CD14-positive monocyte (primary cell): ENCODE results near the gene CD81. TPM values are rescaled to one million over a fixed set of nuclear protein-coding genes. Genes with fewer than 3 reads are reported as not detected.

Experiments used
- DNase-seq, 3 donors: peaks; one replicate each; pipeline ENCODE4 v3.0.0-alpha.2; 2011 to 2022
- H2AFZ ChIP-seq: 2 replicates; pipeline ENCODE4 v1.6.0; 2012; ENCODE audit warnings: mild to moderate bottlenecking, low read depth, low read length, inconsistent platforms; ENCODE audit not compliant: insufficient read depth, poor library complexity, severe bottlenecking
- H3K27ac ChIP-seq, 2 donors: 1 replicate in 1 of 2; 2 replicates in 1 of 2; pipeline ENCODE4 v1.5.1; 2012 to 2013; ENCODE audit warnings: low read length in 2 of 2, control low read depth in 1 of 2, inconsistent platforms in 1 of 2, low read depth in 1 of 2, mild to moderate bottlenecking in 1 of 2
- H3K27me3 ChIP-seq, 2 donors: one replicate each; pipeline versions ENCODE4 v1.6.0 to v1.6.1; 2011 to 2013; ENCODE audit warnings: low read length in 2 of 2; ENCODE audit not compliant: control insufficient read depth in 2 of 2, insufficient read depth in 2 of 2
- H3K36me3 ChIP-seq, 2 donors: replicated peaks in 1 of 2; 1 replicate in 1 of 2; 2 replicates in 1 of 2; pipeline versions ENCODE4 v1.5.1 to v1.6.1; 2012 to 2013; ENCODE audit warnings: low read length in 2 of 2, control low read depth in 1 of 2, inconsistent platforms in 1 of 2, mild to moderate bottlenecking in 1 of 2; ENCODE audit not compliant: insufficient read depth in 2 of 2, control insufficient read depth in 1 of 2
- H3K4me1 ChIP-seq, 2 donors: 1 replicate in 1 of 2; 2 replicates in 1 of 2; pipeline versions ENCODE4 v1.5.1 to v1.6.1; 2012 to 2013; ENCODE audit warnings: low read length in 2 of 2, control low read depth in 1 of 2, inconsistent platforms in 1 of 2, mild to moderate bottlenecking in 1 of 2, moderate library complexity in 1 of 2; ENCODE audit not compliant: insufficient read depth in 2 of 2, control insufficient read depth in 1 of 2
- H3K4me2 ChIP-seq: replicated peaks from 2 replicates; pipeline ENCODE3; 2012; ENCODE audit warnings: low read length, moderate library complexity, mild to moderate bottlenecking; ENCODE audit not compliant: poor library complexity, severe bottlenecking; ENCODE audit errors: extremely low read depth
- H3K4me3 ChIP-seq, 3 experiments: fragments of 200-600 bp in 1 of 3; sonication (generic) in 1 of 3; replicated peaks in 1 of 3; 1 replicate in 2 of 3; 2 replicates in 1 of 3; pipeline ENCODE4 v1.5.1; 2011 to 2013; ENCODE audit warnings: low read length in 3 of 3, mild to moderate bottlenecking in 3 of 3, control low read depth in 2 of 3, low read depth in 2 of 3, inconsistent platforms in 1 of 3, moderate library complexity in 1 of 3
- H3K79me2 ChIP-seq: 2 replicates; pipeline ENCODE4 v1.6.0; 2012; ENCODE audit warnings: mild to moderate bottlenecking, control low read depth, inconsistent platforms, low read length, moderate library complexity; ENCODE audit not compliant: insufficient read depth
- H3K9ac ChIP-seq: 2 replicates; pipeline ENCODE4 v1.6.0; 2017; ENCODE audit warnings: low read length, mild to moderate bottlenecking; ENCODE audit not compliant: insufficient read depth, poor library complexity, severe bottlenecking
- H3K9me3 ChIP-seq, 2 donors: replicated peaks in 1 of 2; 1 replicate in 1 of 2; 2 replicates in 1 of 2; pipeline versions ENCODE4 v1.5.1 to v1.6.1; 2012 to 2013; ENCODE audit warnings: low read length in 2 of 2, control low read depth in 1 of 2; ENCODE audit not compliant: control insufficient read depth in 1 of 2, insufficient read depth in 1 of 2
- H4K20me1 ChIP-seq: 2 replicates; pipeline ENCODE4 v1.6.0; 2012; ENCODE audit warnings: mild to moderate bottlenecking, low read length, control low read depth, moderate library complexity; ENCODE audit not compliant: insufficient read depth
- H3K27ac Mint-ChIP-seq, 7 donors: one replicate each; pipeline ENCODE4 v1.8.0; 2020; ENCODE audit warnings: mild to moderate bottlenecking in 7 of 7, mixed read lengths in 7 of 7, moderate library complexity in 6 of 7, inconsistent platforms in 2 of 7
- H3K27me3 Mint-ChIP-seq, 3 donors: one replicate each; pipeline ENCODE4 v1.8.0; 2021 to 2022; ENCODE audit warnings: low read depth in 3 of 3, mild to moderate bottlenecking in 3 of 3, mixed read lengths in 3 of 3, moderate library complexity in 3 of 3, inconsistent platforms in 1 of 3
- H3K36me3 Mint-ChIP-seq, 2 donors: one replicate each; pipeline ENCODE4 v1.8.0; 2020; ENCODE audit warnings: mixed read lengths in 2 of 2, inconsistent platforms in 1 of 2, mild to moderate bottlenecking in 1 of 2
- H3K4me1 Mint-ChIP-seq: one replicate; pipeline ENCODE4 v1.8.0; 2020; ENCODE audit warnings: mild to moderate bottlenecking, mixed read lengths
- H3K4me3 Mint-ChIP-seq, 2 donors: one replicate each; pipeline ENCODE4 v1.8.0; 2020; ENCODE audit warnings: mild to moderate bottlenecking in 2 of 2, mixed read lengths in 2 of 2, moderate library complexity in 1 of 2
- H3K9me3 Mint-ChIP-seq, 7 donors: one replicate each; pipeline ENCODE4 v1.8.0; 2020 to 2022; ENCODE audit warnings: mixed read lengths in 7 of 7, mild to moderate bottlenecking in 6 of 7, moderate library complexity in 6 of 7, inconsistent platforms in 2 of 7
- WGBS: methylation state at CpG from one replicate; pipeline ENCODE4 v1.1.5; 2013; ENCODE audit warnings: missing lambda C conversion rate; ENCODE audit not compliant: insufficient coverage; 5-methylcytosine and 5-hydroxymethylcytosine counted together
- intact Hi-C, 2 donors: fragments of 100-400 bp; cut with micrococcal nuclease; formaldehyde crosslinking; loops; one replicate each; pipeline versions ENCODE4 v1.15.0 to v1.15.1; 2023
- polyA plus RNA-seq, 3 donors: library from polyadenylated mRNA; depleted of rRNA in 1 of 3; unstranded in 2 of 3; stranded (reverse) in 1 of 3; fragments of 300-500 nt in 2 of 3; fragments of >200 nt in 1 of 3; fragmentation: Illumina TruSeq in 2 of 3; gene quantifications; 1 replicate in 2 of 3; 2 replicates in 1 of 3; pipeline ENCODE4 v1.2.3, GENCODE V29; 2012 to 2021
- TF ChIP-seq, protein P1 (sequence below): fragments of 200-600 bp; IDR thresholded peaks from one replicate; pipeline ENCODE4 v1.8.0; 2022; ENCODE audit warnings: antibody characterized with exemption, mild to moderate bottlenecking

Gene CD81
- polyA plus RNA-seq, 3 donors: 3.2 to 74.9 (median 12.3) TPM

DNA sequence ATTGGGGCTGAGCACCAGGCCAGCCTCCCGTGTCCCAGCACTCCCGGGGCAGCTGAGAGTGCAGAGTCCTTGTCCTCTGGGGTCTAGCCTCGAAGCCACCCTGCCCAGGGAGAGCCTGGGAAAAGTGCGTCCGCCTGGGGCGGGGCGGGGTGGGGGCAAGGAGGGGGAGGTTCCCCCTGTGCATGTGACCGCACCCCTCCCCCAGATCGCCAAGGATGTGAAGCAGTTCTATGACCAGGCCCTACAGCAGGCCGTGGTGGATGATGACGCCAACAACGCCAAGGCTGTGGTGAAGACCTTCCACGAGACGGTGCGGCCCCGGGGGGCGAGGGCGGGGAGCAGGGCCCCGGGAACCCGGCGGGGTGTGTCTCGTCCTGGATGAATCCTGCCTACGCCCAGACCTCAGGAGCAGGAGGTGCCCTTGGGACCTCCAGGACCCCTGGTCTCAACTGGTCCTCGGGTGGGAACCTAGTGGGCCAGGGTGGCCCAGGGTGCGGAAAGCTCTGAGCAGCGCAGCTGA, 18.2 kb downstream of the CD81 start:
- WGBS: 93% methylated on average over 20 of the region's 26 CpGs
- Histone ChIP-seq H3K9me3 (no peaks in the 10 kb centered on the region), H2AFZ (no peak overlapping the region), H3K27ac (no peak overlapping the region), H3K79me2 (peaks cover 11% of the 10 kb centered on the region), H4K20me1 (peaks cover 2% of the 10 kb centered on the region), H3K27me3 (no peaks in the 10 kb centered on the region), H3K9ac (no peak overlapping the region), H3K4me2 (no peak overlapping the region), H3K4me1 (peaks cover 10 to 13% of the 10 kb centered on the region in 2 donors), H3K36me3 (peaks cover 0 to 4% of the 10 kb centered on the region in 2 donors), H3K4me3 (no peak overlapping the region)
- Mint-ChIP-seq H3K4me1 (peaks cover 9% of the 10 kb centered on the region), H3K27me3 (peaks cover 0 to 2% (median 0%) of the 10 kb centered on the region in 3 donors), H3K9me3 (no peaks in the 10 kb centered on the region), H3K27ac (no peak overlapping the region), H3K36me3 (peaks cover 2 to 10% of the 10 kb centered on the region in 2 donors), H3K4me3 (no peak overlapping the region)
- intact Hi-C loops: no loop called here
- no peak for DNase-seq
- TF ChIP-seq, protein P1, sequence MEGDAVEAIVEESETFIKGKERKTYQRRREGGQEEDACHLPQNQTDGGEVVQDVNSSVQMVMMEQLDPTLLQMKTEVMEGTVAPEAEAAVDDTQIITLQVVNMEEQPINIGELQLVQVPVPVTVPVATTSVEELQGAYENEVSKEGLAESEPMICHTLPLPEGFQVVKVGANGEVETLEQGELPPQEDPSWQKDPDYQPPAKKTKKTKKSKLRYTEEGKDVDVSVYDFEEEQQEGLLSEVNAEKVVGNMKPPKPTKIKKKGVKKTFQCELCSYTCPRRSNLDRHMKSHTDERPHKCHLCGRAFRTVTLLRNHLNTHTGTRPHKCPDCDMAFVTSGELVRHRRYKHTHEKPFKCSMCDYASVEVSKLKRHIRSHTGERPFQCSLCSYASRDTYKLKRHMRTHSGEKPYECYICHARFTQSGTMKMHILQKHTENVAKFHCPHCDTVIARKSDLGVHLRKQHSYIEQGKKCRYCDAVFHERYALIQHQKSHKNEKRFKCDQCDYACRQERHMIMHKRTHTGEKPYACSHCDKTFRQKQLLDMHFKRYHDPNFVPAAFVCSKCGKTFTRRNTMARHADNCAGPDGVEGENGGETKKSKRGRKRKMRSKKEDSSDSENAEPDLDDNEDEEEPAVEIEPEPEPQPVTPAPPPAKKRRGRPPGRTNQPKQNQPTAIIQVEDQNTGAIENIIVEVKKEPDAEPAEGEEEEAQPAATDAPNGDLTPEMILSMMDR: no peak

DNA sequence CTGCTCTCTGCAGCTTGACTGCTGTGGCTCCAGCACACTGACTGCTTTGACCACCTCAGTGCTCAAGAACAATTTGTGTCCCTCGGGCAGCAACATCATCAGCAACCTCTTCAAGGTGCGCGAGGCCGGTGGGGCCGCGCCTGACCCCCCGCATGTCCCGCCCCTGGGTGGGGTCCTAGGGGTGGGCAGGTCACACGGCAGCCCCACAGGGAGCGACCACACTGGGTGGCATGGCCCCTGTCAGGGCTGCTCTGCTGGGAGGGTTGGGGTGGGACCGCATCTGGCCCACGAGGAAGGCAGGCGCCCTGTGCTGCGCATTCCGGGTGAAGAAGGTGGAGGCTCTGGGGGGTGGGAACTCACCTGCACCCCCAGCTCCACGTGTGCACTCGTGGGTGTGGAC, 18.7 kb downstream of the CD81 start:
- Histone ChIP-seq H3K79me2 (peaks cover 14% of the 10 kb centered on the region), H2AFZ (no peak overlapping the region), H3K4me2 (no peak overlapping the region), H3K4me1 (peaks cover 10 to 13% of the 10 kb centered on the region in 2 donors), H3K4me3 (no peak overlapping the region), H3K9me3 (no peaks in the 10 kb centered on the region), H3K36me3 (peaks cover 0 to 4% of the 10 kb centered on the region in 2 donors), H4K20me1 (no peaks in the 10 kb centered on the region), H3K9ac (no peak overlapping the region), H3K27me3 (no peaks in the 10 kb centered on the region), H3K27ac (no peak overlapping the region)
- Mint-ChIP-seq H3K27ac (no peak overlapping the region), H3K9me3 (no peaks in the 10 kb centered on the region), H3K4me3 (no peak overlapping the region), H3K27me3 (peaks cover 0 to 2% (median 0%) of the 10 kb centered on the region in 3 donors), H3K4me1 (peaks cover 6% of the 10 kb centered on the region), H3K36me3 (peaks cover 2 to 10% of the 10 kb centered on the region in 2 donors)
- DNase-seq: no peak
- TF ChIP-seq, protein P1: no peak
- 94% methylated on average over 6 of the region's 17 CpGs for WGBS
- intact Hi-C loops: no loop called here
